Prostate gland (tissue), 2 donors: ENCODE measurements around the gene PTPRG. TPM values are rescaled to one million over a fixed set of nuclear protein-coding genes. Genes with fewer than 3 reads are reported as not detected.

ENCODE experiments used
- DNase-seq: peaks from one replicate; pipeline ENCODE4 v3.0.0-alpha.2; 2019; ENCODE audit warnings: low spot score
- H3K27ac ChIP-seq, 2 donors: fragments of 200-600 bp; sonication (generic); 2 replicates each; pipeline ENCODE4 v1.5.1; 2017 to 2019
- H3K27me3 ChIP-seq: fragments of 200-600 bp; sonication (generic); replicated peaks from 2 replicates; pipeline ENCODE4 v1.5.1; 2019; ENCODE audit not compliant: insufficient read depth
- H3K36me3 ChIP-seq, 2 donors: fragments of 200-600 bp; sonication (generic); 1 replicate in 1 of 2; 2 replicates in 1 of 2; pipeline versions ENCODE4 v1.5.1 to v1.8.1; 2017 to 2019
- H3K4me1 ChIP-seq: fragments of 200-600 bp; sonication (generic); replicated peaks from 2 replicates; pipeline ENCODE4 v1.5.1; 2019
- H3K4me3 ChIP-seq, 2 donors: fragments of 200-600 bp; sonication (generic); 2 replicates each; pipeline ENCODE4 v1.5.1; 2017 to 2019
- H3K9me3 ChIP-seq: fragments of 200-600 bp; sonication (generic); 2 replicates; pipeline ENCODE4 v1.5.1; 2017
- POLR2A ChIP-seq: fragments of 450-650 bp; IDR thresholded peaks from one replicate; pipeline ENCODE4 v1.6.1; 2016; ENCODE audit warnings: antibody characterized with exemption, mild to moderate bottlenecking
- POLR2AphosphoS5 ChIP-seq: sonication (generic); formaldehyde crosslinking; IDR thresholded peaks from one replicate; pipeline ENCODE4 v1.6.1; 2017; ENCODE audit warnings: antibody characterized with exemption
- WGBS: methylation state at CpG from one replicate; pipeline ENCODE4 v1.1.5; 2018; 5-methylcytosine and 5-hydroxymethylcytosine counted together
- intact Hi-C: fragments of 100-400 bp; cut with DNase I; formaldehyde crosslinking; loops from one replicate; pipeline ENCODE4 v1.14.2; 2022
- total RNA-seq, 2 donors: library from RNA; depleted of rRNA; stranded (reverse); fragments of >200 nt; gene quantifications; one replicate each; pipeline ENCODE4 v1.1.0, GENCODE V29; 2016
- TF ChIP-seq, protein P1 (sequence below), 4 experiments: fragments of 200-600 bp in 2 of 4; fragments of 450-650 bp in 2 of 4; sonication (generic) in 2 of 4; IDR thresholded peaks; 1 replicate in 3 of 4; 2 replicates in 1 of 4; pipeline ENCODE4 v1.5.1; 2016 to 2019; ENCODE audit warnings: antibody characterized with exemption in 4 of 4, mild to moderate bottlenecking in 2 of 4, moderate library complexity in 2 of 4

Gene PTPRG
- total RNA-seq, 2 donors from 2014 or later: 22.0 to 78.6 TPM

DNA sequence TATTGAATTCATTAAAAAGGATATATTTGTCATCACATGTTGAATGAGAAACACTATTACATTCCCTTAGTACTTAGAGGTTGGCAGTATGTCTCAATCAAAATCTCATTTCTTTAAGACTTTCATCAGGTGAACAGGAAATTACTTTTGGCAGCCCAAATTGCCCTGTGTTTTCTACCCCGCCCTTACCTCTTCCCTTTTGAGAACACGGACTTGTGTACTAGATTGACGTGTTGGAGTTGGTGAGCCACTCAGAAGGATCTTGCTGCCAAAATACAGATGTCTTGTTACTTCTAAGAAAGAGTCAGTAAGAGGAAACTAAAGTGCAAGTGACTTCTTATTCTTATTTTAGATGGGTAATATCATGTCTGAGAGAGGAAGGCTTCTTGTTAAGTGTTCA lies 425.1 kb downstream of the PTPRG start:
- Histone ChIP-seq H3K4me1 (no peaks in the 10 kb centered on the region), H3K27me3 (no peaks in the 10 kb centered on the region), H3K9me3 (no peaks in the 10 kb centered on the region), H3K4me3 (no peak overlapping the region), H3K36me3 (no peaks in the 10 kb centered on the region), H3K27ac (no peak overlapping the region)
- 92% methylated on average over 3 of the region's 3 CpGs for WGBS
- intact Hi-C loops: no loop called here
- DNase-seq: no peak
- TF ChIP-seq POLR2A (no peak), POLR2AphosphoS5 (no peak)
- TF ChIP-seq, protein P1, sequence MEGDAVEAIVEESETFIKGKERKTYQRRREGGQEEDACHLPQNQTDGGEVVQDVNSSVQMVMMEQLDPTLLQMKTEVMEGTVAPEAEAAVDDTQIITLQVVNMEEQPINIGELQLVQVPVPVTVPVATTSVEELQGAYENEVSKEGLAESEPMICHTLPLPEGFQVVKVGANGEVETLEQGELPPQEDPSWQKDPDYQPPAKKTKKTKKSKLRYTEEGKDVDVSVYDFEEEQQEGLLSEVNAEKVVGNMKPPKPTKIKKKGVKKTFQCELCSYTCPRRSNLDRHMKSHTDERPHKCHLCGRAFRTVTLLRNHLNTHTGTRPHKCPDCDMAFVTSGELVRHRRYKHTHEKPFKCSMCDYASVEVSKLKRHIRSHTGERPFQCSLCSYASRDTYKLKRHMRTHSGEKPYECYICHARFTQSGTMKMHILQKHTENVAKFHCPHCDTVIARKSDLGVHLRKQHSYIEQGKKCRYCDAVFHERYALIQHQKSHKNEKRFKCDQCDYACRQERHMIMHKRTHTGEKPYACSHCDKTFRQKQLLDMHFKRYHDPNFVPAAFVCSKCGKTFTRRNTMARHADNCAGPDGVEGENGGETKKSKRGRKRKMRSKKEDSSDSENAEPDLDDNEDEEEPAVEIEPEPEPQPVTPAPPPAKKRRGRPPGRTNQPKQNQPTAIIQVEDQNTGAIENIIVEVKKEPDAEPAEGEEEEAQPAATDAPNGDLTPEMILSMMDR (IDR thresholded peaks at IDR 0.05): no peak

DNA sequence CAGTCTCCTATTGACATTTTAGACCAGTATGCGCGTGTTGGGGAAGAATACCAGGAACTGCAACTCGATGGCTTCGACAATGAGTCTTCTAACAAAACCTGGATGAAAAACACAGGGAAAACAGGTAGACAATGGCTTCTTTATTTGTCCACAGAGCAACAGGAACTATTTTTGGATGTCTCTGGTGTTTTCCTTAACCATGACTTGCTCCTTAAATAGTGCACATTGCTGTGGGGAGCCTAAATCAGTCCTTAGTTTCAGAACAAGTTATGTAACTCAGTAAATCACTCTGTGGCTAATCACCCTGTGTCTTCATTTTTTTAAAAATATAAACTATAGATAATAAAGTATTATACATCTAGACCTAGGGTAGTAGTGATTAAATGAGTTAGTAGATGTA lies 428.3 kb downstream of the PTPRG start:
- H3K4me3 ChIP-seq: no peak overlapping the region
- 80% methylated on average over 4 of the region's 4 CpGs for WGBS
- no peak for DNase-seq
- H3K27me3 ChIP-seq: no peaks in the 10 kb centered on the region
- intact Hi-C loops: no loop called here
- TF ChIP-seq POLR2A: no peak
- TF ChIP-seq POLR2AphosphoS5: no peak
- TF ChIP-seq, protein P1 (IDR thresholded peaks at IDR 0.05): no peak
- no peaks in the 10 kb centered on the region for H3K4me1 ChIP-seq
- H3K9me3 ChIP-seq: no peaks in the 10 kb centered on the region
- H3K36me3 ChIP-seq: no peaks in the 10 kb centered on the region
- no peak overlapping the region for H3K27ac ChIP-seq

DNA sequence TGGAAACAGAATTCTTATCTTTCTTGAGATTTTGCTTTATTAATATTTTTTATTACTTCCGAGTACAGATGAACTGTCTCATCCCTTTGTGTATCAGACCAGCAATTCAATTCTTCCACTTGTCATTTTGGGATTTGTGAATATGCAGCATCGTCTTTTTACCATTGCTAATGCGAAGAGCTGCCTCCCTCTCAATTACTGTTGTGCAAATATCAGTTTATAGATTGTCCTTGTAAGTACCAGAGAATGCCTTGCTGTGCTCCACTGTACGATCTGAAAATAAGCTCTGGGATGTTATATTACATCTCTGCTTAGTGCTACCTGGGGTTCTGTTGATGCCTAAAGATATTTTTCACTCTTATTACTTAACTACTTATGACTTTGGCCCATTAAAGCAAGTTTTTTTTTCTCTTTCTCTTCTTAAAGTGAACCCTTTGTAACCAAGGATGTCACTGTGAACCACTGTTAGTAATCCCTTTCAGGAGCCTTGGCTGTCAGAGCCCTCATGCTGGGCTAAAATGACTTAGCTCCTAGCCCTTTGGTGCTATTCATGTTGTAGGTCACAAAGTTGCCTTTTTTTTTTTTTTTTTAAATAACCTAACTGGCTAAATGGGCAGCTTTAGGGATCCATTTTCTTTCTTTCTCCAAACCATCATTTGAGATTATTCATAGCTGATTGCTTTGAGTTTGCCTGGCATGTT lies 429.1 kb downstream of the PTPRG start:
- no peak for DNase-seq
- 90% methylated on average over 4 of the region's 4 CpGs for WGBS
- H3K27ac ChIP-seq: no peak overlapping the region
- no peaks in the 10 kb centered on the region for H3K4me1 ChIP-seq
- no peaks in the 10 kb centered on the region for H3K36me3 ChIP-seq
- TF ChIP-seq, protein P1 (IDR thresholded peaks at IDR 0.05): no peak
- TF ChIP-seq POLR2A: no peak
- TF ChIP-seq POLR2AphosphoS5: no peak
- H3K27me3 ChIP-seq: no peaks in the 10 kb centered on the region
- H3K4me3 ChIP-seq: no peak overlapping the region
- intact Hi-C loops: no loop called here
- H3K9me3 ChIP-seq: no peaks in the 10 kb centered on the region

DNA sequence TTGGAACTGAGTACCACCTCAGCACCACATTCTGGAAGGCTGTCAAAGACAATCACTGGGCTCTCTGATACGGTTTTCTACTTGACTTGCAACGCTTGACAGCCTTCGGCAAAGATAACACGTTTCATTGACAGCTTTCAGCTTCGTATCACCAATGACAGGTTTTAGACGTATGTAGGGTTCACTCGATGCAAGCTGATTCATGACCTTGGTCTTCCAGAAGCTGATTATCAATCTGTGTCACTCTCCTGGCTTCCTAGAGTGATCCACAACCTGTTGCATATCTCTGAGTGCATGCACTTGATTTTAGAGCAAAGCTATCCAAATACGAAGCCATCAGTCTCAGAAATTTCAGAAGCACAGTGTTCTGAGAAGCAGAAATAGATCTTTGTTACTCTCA lies 430.3 kb downstream of the PTPRG start:
- 95% methylated on average over 8 of the region's 8 CpGs for WGBS

DNA sequence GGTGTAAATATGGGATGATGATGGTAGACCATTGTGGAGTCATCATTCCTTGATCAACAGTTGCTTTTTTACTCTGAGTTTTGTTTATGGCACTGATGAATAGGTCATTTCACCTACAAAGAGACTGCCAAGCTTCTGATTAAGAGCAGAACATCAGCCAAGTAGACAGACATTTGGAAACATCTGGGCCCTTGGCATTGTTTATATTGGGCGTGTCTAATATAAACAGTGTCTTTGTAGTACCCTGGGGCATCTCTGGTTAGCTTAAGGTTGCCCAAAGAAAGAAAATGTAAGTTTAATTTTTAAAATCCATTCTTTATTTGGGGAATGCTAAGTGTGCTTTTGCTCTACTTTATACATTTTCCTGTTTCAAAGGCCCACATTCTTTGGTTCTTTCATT lies 435.0 kb downstream of the PTPRG start:
- Histone ChIP-seq H3K36me3 (no peaks in the 10 kb centered on the region), H3K4me3 (no peak overlapping the region), H3K27me3 (no peaks in the 10 kb centered on the region), H3K27ac (no peak overlapping the region), H3K9me3 (no peaks in the 10 kb centered on the region), H3K4me1 (no peaks in the 10 kb centered on the region)
- TF ChIP-seq, protein P1 (IDR thresholded peaks at IDR 0.05): no peak
- no peak for TF ChIP-seq POLR2AphosphoS5
- TF ChIP-seq POLR2A: no peak
- DNase-seq: no peak
- intact Hi-C loops: no loop called here
- 13% methylated on average over 1 of the region's 1 CpG for WGBS

More for the DNA sequence above, 430.3 kb downstream of the PTPRG start:
- DNase-seq: no peak
- Histone ChIP-seq H3K9me3 (no peaks in the 10 kb centered on the region), H3K36me3 (no peaks in the 10 kb centered on the region), H3K27me3 (no peaks in the 10 kb centered on the region), H3K27ac (no peak overlapping the region), H3K4me3 (no peak overlapping the region), H3K4me1 (no peaks in the 10 kb centered on the region)
- TF ChIP-seq, protein P1 (IDR thresholded peaks at IDR 0.05): no peak
- TF ChIP-seq POLR2A (no peak), POLR2AphosphoS5 (no peak)
- intact Hi-C loops: no loop called here
